Activated T-helper 9 cell treated with anti-CD3 and anti-CD28 coated beads, Interleukin-2, amount 50 U/mL, for 16 hours (primary cell): ENCODE measurements around the gene PGM5.

Experiments
- DNase-seq: peaks from one replicate; pipeline ENCODE4 v3.0.0-alpha.2; 2020; ENCODE audit warnings: low read depth

The PGM5 gene

DNA sequence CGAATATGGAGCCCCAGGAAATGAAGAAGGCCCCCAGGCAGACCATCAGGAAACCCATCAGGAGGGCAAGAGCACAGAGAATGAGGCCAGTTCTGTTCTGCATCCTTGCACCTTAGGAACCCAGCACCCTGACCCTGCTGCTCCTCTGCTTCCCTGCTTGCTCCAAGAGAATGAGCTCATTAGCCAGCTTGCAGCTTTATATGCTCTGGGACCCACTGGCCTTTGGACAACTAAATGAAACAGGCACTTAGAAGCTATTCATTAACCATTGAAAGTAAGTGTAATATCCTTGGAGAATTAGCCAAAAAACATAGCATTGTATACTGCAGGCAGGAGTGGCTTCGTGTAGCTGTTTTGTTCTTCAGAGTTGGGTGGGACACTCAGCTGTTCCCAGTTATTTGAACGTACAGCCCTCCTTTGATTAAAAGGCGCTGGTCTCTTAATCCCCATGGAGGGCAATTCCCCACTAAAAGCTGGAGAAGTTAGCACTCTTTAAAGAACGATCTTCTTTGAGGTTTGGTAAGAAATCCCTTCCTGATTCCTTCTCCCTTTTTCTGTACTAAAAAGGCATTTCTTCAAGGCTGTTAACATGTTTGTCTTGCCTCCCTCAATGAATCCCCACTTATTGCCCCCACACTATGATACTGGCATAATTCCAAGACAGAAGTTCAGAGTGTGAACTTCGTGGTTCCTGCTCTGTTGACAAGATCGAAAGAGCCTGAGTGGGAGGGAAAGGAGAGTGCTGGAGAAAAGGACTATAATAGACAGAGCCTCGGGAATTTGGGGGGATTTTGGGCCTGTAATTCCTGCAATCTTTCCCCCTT is 184.5 kb downstream of the PGM5 start, which contains the start of gene TMEM252:
Gene TMEM252 (minus strand): TSS at position 172 of the 824 bp plus-strand sequence. CDS start 69 bp downstream, at position 103.
- DNase-seq, result no peak

DNA sequence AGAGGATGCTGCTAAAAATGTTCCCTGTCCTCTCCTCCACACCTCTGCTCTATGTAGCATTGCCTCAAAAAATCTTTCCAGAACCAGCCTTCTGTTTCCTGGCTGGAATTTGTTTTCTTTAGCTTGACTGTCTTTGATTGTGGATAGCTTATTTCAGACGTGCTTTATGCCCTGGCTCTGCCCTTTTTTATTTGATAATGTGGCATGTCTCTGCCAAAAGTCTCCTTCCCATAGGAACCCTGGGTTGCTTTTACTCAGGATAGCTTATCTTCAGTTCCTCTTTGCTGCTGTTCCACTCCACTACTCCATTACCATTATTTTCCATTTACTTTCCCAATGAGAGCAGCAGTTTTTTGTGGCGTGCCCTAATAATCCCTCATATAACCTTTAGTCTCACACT is 185.2 kb downstream of the PGM5 start:
- no peak for DNase-seq

DNA sequence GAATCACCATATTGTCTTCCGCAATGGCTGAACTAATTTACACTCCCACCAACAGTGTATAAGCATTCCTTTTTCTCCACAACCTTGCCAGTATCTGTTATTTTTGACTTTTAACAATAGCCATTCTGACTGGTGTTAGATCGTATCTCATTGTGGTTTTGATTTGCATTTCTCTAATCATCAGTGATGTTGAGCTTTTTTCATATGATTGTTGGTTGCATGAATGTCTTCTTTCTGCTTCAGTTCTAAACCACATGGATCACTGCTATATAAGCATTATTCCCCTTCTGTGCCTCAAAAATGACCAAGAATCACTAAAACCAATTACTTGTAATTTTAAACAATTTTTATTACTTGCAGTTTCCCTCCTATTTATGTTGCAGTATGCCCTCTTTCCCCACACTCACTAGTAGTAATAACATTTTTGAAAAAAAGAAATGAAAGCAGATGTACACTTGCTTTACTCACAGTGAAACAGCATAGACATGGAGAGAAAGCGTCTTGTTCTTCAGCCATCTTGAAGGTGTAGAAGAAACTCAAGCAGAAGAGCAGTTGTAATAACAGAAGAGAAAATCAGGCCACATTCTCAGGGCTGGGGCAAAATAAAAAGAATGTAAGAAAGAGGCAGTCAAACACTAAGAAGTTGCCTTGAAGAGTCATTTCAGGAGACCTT is 188.8 kb downstream of the PGM5 start:
- DNase-seq, result no peak

DNA sequence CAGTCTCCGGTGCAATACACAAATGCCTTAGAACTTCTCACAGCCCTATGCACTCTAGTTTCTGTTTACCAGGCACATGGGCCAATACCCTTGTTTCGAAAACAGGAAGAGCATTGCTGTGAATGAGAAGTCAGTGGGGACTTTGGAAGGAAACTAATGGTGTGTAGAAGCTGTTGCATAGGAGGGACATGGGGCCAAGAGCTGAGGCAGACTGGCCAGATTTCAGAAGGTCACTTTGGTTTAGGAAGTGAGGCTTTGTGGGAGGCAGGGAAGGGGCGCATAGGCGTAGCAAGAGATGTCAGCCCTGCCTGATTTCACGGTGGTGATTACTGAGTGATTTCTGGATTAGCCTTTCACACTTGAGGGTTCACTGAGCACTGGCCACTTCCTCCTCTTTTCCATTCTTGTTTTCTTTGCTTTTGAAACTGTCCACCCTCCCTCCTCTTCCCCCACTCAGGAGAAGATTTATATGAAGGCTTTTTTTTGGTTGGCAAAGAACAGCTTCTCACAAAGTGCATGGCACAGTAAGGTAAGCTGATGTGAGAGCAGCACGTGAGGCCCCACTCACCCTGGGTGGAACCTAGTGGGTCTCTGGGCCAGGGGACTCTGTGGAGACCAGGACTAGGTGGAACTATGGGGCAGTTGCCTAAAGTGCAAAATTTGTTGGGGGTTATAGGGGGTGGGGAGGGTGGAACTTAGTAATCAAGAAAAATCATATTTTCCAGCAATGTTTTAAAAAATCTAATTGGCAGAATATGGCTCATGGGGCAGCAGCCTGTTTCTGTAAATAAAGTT is 190.4 kb downstream of the PGM5 start:
- DNase-seq, result no peak

DNA sequence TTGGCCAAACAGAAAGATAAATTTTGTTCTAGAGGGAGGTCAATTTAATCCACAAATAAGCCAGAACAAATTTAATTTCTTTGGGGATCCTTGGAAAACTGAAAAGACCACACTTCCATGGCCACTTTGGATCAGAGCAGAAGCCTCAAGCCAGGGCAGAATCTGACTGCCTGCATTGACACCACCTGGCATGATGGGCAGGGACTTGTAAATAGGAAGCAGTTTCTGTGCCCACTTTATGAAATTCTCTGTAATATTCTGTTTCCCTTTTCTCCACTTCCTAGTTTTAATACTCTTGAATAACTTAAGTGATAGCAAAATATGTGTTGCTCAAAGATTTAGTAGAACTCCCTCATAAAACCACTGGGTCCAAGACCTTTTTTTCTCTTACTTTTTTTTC is 191.0 kb downstream of the PGM5 start:
- DNase-seq, result no peak

DNA sequence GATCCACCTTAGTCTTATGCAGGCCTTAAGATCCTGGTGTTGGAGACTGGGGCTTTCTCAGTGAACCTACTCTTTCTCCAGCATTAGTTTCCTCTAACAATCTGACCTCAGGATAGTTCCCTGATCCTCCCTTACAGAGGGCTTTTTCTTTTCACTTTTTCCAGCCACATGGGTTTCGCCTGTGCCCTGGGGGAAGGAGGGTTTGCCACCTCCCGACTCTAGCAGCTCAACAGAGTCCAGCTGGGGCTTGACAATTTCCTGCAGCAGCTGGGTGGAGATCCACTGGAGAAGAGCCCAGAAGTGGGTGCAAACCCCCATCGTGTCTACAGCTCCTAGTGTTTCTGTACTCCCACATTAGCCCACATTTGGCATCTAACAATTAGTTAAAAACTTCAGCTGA is 191.8 kb downstream of the PGM5 start:
- DNase-seq, result no peak

DNA sequence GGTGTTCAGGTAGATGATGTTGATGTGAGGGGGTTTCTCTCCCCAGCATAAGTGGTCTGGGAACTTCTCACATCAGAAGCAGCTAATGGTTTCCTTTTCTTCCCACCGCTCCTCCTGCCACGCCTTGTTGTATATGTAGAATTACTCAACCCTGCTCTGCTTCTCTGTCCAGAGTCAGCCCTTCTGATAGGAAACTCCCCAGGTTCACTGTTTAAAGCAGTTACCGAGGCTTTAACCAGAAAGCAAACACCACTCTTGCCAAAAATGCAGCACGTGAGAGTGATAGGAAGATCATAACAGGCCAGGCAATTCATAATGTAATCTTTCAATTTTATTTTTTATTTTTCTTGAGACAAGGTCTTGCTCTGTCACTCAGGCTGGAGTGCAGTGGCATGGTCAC is 194.8 kb downstream of the PGM5 start:
- DNase-seq, result no peak

DNA sequence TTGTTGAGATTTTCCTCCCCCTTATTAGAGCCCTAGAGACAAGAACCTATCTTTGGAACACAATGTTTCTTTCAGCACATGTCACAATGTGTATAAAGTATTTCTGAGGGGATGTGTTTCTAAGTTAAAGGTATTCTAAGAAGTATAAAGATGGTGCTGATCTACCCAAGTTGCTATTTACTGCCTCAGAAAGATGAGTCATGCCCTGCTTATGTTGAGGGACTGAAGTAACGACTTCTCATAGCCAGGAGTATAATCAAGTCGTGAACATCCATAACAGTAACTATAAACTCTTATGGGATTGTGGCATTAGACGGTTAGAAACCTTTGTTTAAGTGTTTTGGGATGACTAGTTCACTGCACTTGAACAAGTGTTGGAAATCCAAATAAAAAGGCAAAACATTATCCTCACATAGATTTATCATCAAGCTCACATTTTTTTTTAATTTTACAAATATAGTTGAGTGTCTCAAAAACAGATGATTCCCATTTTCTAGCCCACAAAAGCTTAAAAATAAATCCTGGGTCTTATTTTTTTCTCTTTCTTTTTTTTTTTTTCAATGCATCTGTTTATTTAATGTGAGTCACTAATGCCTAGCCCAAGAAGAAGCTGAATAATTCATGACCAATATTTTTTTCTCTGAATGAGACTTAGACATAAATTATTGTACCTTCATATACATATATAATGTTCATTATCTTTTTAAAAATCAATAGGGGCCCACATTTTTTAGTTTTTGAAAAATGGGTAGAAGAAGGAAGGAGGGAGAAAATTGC is 196.5 kb downstream of the PGM5 start:
- DNase-seq, result no peak

DNA sequence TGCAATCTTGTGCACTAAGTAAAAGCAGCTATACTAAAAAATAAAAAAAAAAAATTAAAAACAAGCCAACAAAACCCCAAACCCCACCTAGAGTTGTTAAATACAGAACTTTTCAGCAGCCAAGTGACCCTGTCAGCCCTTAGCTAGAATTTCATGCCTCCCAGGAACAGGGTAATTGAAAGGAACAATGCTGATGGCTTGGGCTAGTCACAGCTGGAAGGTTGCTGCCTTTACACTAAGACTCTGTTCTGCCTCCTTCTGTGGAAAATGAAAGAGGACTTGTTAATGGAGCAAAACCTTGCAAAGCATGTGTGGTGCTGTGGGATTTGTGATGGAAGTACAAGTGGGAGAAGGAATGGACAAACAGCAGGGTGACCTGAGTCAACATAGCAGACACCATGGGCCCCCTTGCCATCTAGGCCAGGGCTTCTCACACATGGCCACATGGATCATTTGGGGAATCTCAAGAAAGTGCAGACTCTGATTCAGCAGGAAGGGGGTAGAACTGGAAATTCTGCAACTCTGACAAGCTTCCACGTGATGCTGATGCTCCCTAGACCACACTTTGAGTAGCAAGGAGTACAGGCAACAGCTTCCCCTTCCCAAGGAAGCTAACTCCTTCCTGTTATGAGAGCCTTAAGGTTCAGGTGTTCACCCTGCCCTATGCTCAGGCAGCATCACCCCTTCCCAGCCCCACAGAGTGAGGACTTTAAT is 199.2 kb downstream of the PGM5 start:
- DNase-seq, result no peak

DNA sequence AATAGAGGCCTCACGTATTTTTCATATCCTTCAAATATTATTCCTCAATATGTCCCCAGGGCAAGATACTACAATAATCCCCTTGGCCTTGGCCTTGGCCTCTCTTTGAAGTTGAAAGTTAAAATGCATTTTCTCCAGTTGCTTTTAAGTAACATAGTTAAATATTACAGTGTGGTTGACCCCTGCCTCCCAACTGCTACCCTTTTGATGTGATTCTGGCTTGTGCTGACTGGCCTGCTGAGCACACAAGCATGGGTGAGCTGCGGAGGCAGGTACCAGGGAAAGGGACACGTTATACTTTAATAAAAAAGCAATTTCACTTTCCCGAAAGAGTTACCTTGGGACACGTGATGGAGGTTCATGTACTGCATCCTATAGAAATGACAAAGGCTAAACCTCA is 202.1 kb downstream of the PGM5 start:
- no peak for DNase-seq

DNA sequence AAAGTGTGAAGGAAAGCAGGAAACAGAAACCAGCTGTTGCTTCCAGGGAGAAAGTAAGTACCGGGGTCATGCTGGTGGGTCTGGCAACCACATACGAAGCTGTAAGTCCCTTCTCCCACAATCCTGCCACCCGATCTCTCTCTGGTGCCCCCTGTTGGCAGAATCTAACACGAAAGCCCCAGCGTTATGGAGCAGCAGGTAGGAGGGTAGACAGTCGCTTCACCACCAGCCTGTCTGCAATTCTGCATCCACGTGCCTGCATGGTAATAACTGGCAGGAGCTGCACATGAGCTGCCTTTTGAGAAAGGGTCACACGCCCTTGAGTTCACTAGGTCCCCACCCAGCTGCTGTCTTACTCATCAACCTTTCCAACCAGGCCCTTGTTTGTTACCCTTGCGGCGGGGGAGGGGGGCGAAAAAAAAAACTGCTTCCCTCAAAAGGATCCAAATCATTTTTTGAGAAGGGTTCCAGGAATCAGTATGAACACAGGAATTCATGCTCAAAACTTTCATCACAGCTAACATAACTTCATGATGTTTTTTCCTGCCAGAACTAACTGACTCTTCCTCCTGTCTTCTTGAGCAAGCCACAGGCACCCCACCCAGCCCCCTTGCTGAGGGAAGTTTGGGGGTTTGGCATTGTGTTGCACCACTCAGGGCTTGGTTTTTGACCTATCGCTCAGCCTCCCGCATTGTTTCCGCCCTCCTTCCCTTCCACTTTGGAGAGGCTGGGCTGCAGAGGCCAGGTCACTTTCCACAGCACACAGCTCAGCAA is 203.8 kb downstream of the PGM5 start:
- DNase-seq, result peak; percentile 4

DNA sequence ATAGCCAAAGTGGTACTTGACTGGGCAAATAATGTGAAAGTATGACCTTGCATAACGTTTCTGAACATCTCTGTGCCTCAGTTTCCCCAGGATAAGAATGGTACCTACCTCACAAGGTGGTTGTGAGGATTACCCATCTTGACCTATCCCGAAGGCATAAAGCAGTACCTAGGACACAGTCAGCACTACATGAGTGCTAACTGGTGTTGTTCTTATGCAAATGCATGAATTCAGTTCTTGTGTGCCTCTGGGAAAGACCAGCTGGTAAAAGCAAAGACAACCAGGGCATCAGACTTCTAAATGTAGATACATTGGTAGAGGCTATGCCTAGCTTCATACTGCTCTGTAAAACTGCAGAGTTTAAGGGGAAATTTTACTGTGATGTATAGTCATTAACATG is 206.1 kb downstream of the PGM5 start:
- no peak for DNase-seq

DNA sequence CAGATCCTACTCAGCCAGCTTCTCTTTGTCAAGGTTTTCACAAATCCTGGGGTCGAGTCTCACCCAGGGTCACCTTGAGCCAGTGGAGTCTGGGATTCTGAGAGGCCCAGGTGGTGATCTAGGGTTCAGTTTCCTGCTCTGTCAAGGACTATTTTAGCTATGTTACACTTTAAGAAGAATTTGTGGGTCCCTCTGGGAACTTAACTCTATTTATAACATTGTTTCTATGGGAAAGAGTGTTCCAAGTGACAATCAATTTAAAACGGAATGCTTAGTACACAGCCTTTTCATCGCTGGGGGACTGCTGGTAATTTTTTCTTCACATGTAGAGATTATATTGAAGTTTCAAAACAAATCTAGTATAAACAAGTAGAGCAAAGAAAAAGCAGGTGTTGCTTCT is 211.2 kb downstream of the PGM5 start:
- DNase-seq, result no peak

DNA sequence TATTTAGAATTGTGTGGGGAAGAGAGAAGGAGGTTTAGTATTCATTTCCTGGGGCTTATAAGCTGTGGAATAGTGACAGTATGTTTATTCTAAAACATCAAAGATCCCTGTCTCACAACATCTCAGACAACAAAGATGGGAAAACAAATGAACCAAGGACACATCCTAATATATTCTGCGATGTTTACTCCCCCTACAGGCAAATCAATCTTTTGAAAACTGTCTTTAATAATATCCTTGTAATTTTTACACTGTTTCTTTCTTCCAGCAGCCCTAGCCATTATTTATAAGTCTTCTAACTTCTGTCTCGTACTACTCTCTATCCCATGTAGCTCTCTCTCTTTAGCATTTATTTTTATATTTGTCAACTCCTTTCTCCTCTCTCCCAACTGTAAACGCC is 217.7 kb downstream of the PGM5 start:
- no peak for DNase-seq

DNA sequence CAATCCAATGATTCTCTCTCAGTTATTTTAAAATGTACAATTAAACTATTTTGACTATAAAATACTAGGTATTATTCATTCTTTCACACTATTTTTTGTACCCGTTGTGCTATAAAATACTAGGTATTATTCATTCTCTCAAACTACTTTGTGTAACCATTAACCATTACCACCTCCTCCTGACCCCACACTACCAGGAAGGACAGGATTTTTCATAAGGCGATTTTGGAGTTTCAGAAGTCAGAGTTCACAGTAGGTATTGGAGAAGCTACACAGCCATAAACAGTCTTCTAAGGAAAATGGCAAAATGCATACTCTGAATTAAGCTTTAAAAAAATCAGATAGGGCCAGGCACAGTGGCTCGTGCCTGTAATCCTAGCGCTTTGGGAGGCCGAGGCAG is 219.4 kb downstream of the PGM5 start:
- DNase-seq, result no peak

DNA sequence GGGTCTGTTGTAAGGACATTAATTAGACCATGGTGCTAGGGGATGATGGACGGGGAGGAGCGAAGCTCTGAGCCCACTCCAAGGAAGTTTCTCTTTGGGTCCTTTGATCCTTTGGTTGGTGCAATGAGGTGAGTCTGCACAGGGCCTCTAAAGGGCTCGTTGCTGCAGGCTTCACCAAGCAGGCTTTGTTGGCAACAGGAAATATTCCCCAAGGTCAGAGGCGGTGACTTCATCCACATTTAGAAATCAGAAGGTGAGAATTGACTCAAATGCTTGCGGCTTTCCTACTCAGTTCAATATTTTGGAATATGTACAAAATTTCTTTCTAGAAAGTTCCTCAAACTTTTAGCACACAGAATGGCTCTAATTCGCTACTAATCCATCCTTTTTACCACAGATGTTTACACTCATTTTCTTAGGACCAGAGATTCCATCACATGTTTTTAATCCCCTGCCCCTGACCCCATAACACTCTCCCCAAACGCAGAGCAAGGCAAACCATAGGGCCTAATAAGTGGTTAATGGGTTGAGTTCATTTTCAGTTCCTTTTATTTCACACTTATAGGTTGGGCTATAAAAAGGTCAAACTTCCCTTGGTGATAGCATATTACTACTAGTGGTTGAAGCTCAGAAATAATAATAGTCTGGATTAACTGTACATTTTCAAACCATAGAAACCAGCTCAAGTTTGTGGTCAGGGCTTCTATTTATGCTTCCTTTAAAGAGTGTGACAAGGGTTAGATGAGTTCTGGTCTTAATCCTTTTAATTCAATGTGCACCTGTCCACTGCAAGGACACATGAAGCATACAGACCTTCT is 221.6 kb downstream of the PGM5 start:
- DNase-seq, result no peak
